HFFc6 (cell line): ENCODE measurements around the gene RNF144A. TPM values are rescaled to one million over a fixed set of nuclear protein-coding genes. Genes with fewer than 3 reads are reported as not detected.

Experiments
- DNase-seq: peaks from one replicate; pipeline ENCODE4 v3.0.0-alpha.2; 2018
- H3K27ac Mint-ChIP-seq: 2 replicates; pipeline ENCODE4 v1.8.0; 2020; ENCODE audit warnings: mild to moderate bottlenecking, mixed read lengths
- H3K27me3 Mint-ChIP-seq: 2 replicates; pipeline ENCODE4 v1.8.0; 2021; ENCODE audit warnings: mild to moderate bottlenecking, moderate library complexity, mixed read lengths; ENCODE audit not compliant: insufficient read depth
- H3K36me3 Mint-ChIP-seq: 2 replicates; pipeline ENCODE4 v1.8.0; 2021; ENCODE audit warnings: low read depth, mixed read lengths
- H3K4me1 Mint-ChIP-seq: 2 replicates; pipeline ENCODE4 v1.8.0; 2020; ENCODE audit warnings: low read depth, mixed read lengths
- H3K4me3 Mint-ChIP-seq: 2 replicates; pipeline ENCODE4 v1.8.0; 2020; ENCODE audit warnings: mild to moderate bottlenecking, moderate library complexity, mixed read lengths
- H3K9me3 Mint-ChIP-seq: 2 replicates; pipeline ENCODE4 v1.8.0; 2020; ENCODE audit warnings: mild to moderate bottlenecking, mixed read lengths
- total RNA-seq, 6 experiments: library from RNA; stranded (reverse); fragmentation: NEBNext Ultra II Directional; extraction: Animal tissue kit (Norgen Biotek cat#: 25700); gene quantifications; 2 replicates in 1 of 6; 3 replicates in 5 of 6; pipeline ENCODE4 v1.2.3, GENCODE V29; 2021
- TF ChIP-seq, protein P1 (sequence below): fragments of 200-600 bp; sonication (generic); IDR thresholded peaks from 2 replicates; pipeline ENCODE4 v1.5.0; 2021; ENCODE audit warnings: antibody characterized with exemption, mild to moderate bottlenecking

The RNF144A gene
- total RNA-seq, 6 experiments from 2014 or later, result not detected

- Mint-ChIP-seq H3K4me1 (no peaks in the 10 kb centered on the region), H3K9me3 (peaks cover 38% of the 10 kb centered on the region), H3K36me3 (no peaks in the 10 kb centered on the region), H3K4me3 (no peak overlapping the region), H3K27me3 (no peaks in the 10 kb centered on the region; the same call in 1 of the 2 replicates), H3K27ac (no peak overlapping the region)
- TF ChIP-seq, protein P1, sequence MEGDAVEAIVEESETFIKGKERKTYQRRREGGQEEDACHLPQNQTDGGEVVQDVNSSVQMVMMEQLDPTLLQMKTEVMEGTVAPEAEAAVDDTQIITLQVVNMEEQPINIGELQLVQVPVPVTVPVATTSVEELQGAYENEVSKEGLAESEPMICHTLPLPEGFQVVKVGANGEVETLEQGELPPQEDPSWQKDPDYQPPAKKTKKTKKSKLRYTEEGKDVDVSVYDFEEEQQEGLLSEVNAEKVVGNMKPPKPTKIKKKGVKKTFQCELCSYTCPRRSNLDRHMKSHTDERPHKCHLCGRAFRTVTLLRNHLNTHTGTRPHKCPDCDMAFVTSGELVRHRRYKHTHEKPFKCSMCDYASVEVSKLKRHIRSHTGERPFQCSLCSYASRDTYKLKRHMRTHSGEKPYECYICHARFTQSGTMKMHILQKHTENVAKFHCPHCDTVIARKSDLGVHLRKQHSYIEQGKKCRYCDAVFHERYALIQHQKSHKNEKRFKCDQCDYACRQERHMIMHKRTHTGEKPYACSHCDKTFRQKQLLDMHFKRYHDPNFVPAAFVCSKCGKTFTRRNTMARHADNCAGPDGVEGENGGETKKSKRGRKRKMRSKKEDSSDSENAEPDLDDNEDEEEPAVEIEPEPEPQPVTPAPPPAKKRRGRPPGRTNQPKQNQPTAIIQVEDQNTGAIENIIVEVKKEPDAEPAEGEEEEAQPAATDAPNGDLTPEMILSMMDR, result no peak
- DNase-seq, result no peak
Observed at GRCh38 chr2:7041421-7041820, 124.2 kb downstream of the RNF144A start.

DNA sequence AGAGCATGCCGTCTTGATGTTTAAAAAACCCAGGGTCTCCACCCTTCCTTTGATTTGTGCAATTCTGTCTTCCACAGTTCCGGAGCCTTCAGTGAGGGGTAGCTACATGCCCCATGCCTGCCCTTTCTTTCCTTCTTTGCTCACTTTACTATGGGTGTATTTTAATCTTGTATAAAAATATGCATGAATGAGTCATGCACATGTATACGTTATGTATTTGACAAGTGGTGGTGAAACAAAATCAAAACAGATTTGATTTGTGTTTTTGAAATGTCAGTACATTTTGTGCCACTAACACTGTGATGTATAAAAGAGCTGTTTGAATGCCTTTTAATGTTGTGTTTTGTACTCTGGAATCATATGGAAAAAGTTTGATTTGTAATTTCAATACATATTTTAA is 126.5 kb downstream of the RNF144A start:
- Mint-ChIP-seq H3K4me3 (no peak overlapping the region), H3K27ac (no peak overlapping the region), H3K4me1 (no peaks in the 10 kb centered on the region), H3K36me3 (0 out of 2 replicates have a peak, but pooled peaks cover 5% of the 10 kb centered on the region), H3K9me3 (peaks cover 44% of the 10 kb centered on the region), H3K27me3 (no peaks in the 10 kb centered on the region; the same call in 1 of the 2 replicates)
- no peak for DNase-seq
- TF ChIP-seq, protein P1, result no peak

GRCh38 chr2:7044253-7045250 is 127.3 kb downstream of the RNF144A start:
- TF ChIP-seq, protein P1, result peak; percentile 73
- no peaks in the 10 kb centered on the region for H3K4me1 Mint-ChIP-seq
- no peak for DNase-seq

DNA sequence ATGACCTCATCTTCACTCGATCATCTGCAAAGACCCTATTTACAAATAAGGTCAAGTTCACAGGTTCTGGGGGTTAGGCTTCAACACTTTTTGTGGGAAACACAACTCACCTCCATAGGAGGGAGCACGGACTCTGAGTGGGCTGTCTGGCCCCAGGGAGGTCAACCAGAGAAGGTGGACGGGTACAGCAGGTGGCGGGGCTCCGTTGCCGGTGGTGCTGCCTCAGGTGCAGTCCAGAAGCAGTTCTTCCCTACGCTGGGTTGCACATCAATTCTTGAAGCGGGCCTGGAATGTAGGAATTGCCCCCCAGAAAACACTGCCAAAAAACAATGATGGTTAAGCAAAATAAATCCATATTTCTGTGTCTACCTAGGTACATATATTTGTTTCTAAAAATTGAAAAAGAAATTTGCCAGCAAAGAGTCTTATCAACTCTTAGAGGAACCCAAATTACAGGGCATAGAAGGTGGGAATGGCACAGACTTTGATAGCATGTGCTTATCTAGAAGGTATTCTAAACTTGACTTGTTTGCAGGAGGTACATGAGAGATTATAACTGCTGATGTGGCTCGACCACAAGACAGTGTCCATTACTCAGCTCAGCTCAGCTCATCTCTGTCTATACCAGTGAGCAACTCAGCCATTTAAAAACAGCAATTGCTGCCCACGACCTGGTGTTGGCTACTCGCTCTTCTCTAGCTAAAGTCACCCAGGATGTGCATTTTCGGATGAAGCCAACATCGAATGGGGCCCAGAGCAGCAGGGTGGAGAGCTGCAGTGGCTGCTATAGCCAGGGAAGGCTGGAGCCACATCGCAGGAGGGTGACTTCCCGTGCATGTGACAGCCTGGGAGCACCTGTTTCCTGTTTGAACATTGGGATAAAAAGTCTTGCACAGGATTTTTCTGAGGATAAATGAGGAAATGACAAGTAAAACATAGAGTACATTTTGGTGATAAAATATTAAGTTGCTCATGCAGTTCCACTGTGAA is 128.7 kb downstream of the RNF144A start:
- Mint-ChIP-seq H3K27me3 (peaks cover under 1% of the 10 kb centered on the region; the same call in 1 of the 2 replicates), H3K4me3 (no peak overlapping the region), H3K4me1 (no peaks in the 10 kb centered on the region), H3K9me3 (peaks cover 55% of the 10 kb centered on the region), H3K36me3 (0 out of 2 replicates have a peak, but pooled peaks cover 5% of the 10 kb centered on the region), H3K27ac (no peak overlapping the region)
- DNase-seq, result no peak
- TF ChIP-seq, protein P1, result no peak

More at GRCh38 chr2:7044253-7045250, 127.3 kb downstream of the RNF144A start:
- H3K27ac Mint-ChIP-seq, result no peak overlapping the region
- H3K27me3 Mint-ChIP-seq, result no peaks in the 10 kb centered on the region; the same call in 1 of the 2 replicates
- peaks cover 45% of the 10 kb centered on the region for H3K9me3 Mint-ChIP-seq
- 0 out of 2 replicates have a peak, but pooled peaks cover 5% of the 10 kb centered on the region for H3K36me3 Mint-ChIP-seq
- no peak overlapping the region for H3K4me3 Mint-ChIP-seq

GRCh38 chr2:7047661-7048060 is 130.4 kb downstream of the RNF144A start:
- H3K4me1 Mint-ChIP-seq, result no peaks in the 10 kb centered on the region
- peaks cover 56% of the 10 kb centered on the region for H3K9me3 Mint-ChIP-seq
- peaks cover 4% of the 10 kb centered on the region; the same call in 1 of the 2 replicates for H3K27me3 Mint-ChIP-seq
- TF ChIP-seq, protein P1, result no peak
- no peak for DNase-seq
- H3K36me3 Mint-ChIP-seq, result 0 out of 2 replicates have a peak, but pooled peaks cover 5% of the 10 kb centered on the region
- H3K4me3 Mint-ChIP-seq, result no peak overlapping the region
- no peak overlapping the region for H3K27ac Mint-ChIP-seq
